Activated B cell treated with CpG ODN at 0.5 μM for 24 hours (primary cell): ENCODE results near the gene SLX9. TPM values are rescaled to one million over a fixed set of nuclear protein-coding genes. Genes with fewer than 3 reads are reported as not detected.
A peak's percentile ranks its signal among the peaks of the same experiment; 100 is the strongest.

Source experiments
- ATAC-seq: fragments of 200-7000 bp; cut with Tn5 transposase; one replicate; pipeline ENCODE4 v1.10.0; 2021; ENCODE audit warnings: low read depth, mild to moderate bottlenecking, moderate library complexity
- CTCF ChIA-PET: fragments of 350-600 bp; sonication (Branson Sonifier 250); formaldehyde crosslinking; loops from one replicate; lab custom pipeline; 2021; ENCODE audit warnings: antibody characterized with exemption; lab: Charles Lee
- POLR2A ChIA-PET: fragments of 350-600 bp; sonication (Branson Sonifier 250); formaldehyde crosslinking; loops from one replicate; lab custom pipeline; 2021; ENCODE audit warnings: antibody characterized with exemption; lab: Charles Lee
- DNase-seq: peaks from one replicate; pipeline ENCODE4 v3.0.0; 2022
- H3K27ac Mint-ChIP-seq: one replicate; pipeline ENCODE4 v1.8.0; 2020; ENCODE audit warnings: mixed read lengths
- H3K27me3 Mint-ChIP-seq: one replicate; pipeline ENCODE4 v1.8.0; 2021; ENCODE audit warnings: mixed read lengths
- H3K36me3 Mint-ChIP-seq: one replicate; pipeline ENCODE4 v1.8.0; 2021; ENCODE audit warnings: low read depth, mixed read lengths
- H3K4me1 Mint-ChIP-seq: one replicate; pipeline ENCODE4 v1.8.0; 2021; ENCODE audit warnings: mixed read lengths
- H3K4me3 Mint-ChIP-seq: one replicate; pipeline ENCODE4 v1.8.0; 2020; ENCODE audit warnings: mild to moderate bottlenecking, mixed read lengths
- H3K9me3 Mint-ChIP-seq: one replicate; pipeline ENCODE4 v1.8.0; 2020; ENCODE audit warnings: mixed read lengths
- intact Hi-C: fragments of 100-400 bp; cut with micrococcal nuclease; formaldehyde crosslinking; loops from one replicate; pipeline ENCODE4 v1.15.1; 2024
- total RNA-seq: library from RNA; stranded (reverse); gene quantifications from 2 replicates; pipeline ENCODE4 v1.2.3, GENCODE V29; 2022
- TF ChIP-seq, protein P1 (sequence below): fragments of 200-600 bp; IDR thresholded peaks from one replicate; pipeline ENCODE4 v1.8.0; 2022; ENCODE audit warnings: antibody characterized with exemption, mild to moderate bottlenecking

The SLX9 gene, protein sequence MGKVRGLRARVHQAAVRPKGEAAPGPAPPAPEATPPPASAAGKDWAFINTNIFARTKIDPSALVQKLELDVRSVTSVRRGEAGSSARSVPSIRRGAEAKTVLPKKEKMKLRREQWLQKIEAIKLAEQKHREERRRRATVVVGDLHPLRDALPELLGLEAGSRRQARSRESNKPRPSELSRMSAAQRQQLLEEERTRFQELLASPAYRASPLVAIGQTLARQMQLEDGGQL
- 26.0 and 34.7 TPM in 2 replicates for total RNA-seq

DNA sequence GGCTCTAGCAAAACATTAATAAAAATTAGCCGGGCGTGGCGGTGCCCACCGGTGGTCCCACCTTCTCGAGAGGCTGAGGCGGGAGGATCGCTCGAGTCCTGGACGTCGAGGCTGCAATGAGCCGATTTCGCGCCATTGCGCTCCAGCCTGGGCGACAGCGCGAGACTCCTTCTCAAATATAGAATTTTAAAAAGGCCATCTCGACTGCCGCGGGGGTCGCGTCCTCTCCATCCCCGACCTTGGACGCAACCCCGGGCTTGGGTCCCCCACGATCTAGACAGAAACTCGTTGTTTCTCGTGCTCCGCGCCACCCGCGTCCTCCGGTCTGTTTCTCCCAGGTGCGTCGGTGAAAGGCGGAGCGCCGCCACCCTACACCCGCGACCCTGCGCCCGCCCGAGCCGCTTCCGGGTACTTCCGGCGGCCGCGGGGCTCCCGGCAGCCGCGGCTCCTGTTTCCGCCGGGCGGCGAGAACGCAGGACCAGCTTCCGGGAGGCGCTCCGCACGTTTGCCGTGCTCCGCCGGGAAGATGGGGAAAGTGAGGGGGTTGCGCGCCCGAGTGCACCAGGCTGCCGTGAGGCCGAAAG is at the start of gene SLX9:
TSS of gene SLX9 (plus strand) at position 498 of the 584 bp plus-strand sequence. CDS start at position 527, 29 bp downstream.
- intact Hi-C loops = loop anchor here (2.0 to 10.0 kb wide), 5 partner anchors 19 to 1383 kb away; partner anchors contain the start of genes C21orf58, ITGB2, PCNT and PDXK
- ChIA-PET CTCF (interaction anchor here (1.2 to 3.2 kb wide), 2 partner anchors 139 to 189 kb away, joined by 4 to 11 read pairs; no protein-coding TSS in a partner anchor), POLR2A (interaction anchor here (0.6 to 2.1 kb wide), 11 partner anchors 8 to 171 kb away, joined by 3 to 11 read pairs (median 5); partner anchors contain the start of gene PTTG1IP)
- Mint-ChIP-seq H3K27ac (peak within 1 kb of the TSS; percentile 84), H3K36me3 (peaks cover 19% of the 10 kb centered on the region), H3K4me3 (peak within 1 kb of the TSS; percentile 88), H3K9me3 (no peaks in the 10 kb centered on the region), H3K27me3 (no peaks in the 10 kb centered on the region), H3K4me1 (peaks cover 42% of the 10 kb centered on the region)
- ATAC-seq (peak; percentile 92), DNase-seq (peak; percentile 80)
- TF ChIP-seq, protein P1, sequence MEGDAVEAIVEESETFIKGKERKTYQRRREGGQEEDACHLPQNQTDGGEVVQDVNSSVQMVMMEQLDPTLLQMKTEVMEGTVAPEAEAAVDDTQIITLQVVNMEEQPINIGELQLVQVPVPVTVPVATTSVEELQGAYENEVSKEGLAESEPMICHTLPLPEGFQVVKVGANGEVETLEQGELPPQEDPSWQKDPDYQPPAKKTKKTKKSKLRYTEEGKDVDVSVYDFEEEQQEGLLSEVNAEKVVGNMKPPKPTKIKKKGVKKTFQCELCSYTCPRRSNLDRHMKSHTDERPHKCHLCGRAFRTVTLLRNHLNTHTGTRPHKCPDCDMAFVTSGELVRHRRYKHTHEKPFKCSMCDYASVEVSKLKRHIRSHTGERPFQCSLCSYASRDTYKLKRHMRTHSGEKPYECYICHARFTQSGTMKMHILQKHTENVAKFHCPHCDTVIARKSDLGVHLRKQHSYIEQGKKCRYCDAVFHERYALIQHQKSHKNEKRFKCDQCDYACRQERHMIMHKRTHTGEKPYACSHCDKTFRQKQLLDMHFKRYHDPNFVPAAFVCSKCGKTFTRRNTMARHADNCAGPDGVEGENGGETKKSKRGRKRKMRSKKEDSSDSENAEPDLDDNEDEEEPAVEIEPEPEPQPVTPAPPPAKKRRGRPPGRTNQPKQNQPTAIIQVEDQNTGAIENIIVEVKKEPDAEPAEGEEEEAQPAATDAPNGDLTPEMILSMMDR = no peak

DNA sequence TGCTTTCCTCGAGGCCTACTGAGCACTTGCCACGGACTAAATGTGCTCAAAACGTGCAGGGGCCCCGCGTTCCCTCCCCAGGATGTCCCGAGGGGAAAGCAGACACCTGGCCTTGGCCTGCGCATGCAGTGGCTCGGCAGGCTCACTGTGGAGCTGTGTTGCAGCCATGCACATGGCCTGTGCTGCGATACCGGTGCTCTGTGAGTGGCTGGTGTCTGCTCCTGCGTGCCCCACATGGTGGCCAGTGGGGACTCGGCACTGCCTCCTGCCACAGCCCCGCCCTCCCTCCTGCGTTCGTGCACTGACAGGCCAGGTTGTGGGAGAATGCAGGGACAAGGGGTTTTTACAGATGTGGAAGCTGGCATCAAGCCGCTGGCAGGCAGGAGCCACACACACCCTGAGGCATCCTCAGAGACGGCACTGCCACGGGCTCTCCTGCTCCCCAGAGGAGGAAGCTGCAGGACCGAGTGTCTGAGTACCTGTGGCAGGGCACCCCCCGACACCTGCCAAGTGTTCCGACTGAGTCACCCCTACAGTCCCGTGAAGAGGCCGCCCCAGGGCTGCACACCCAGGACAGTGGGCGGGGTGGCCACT is 49.4 kb upstream of the SLX9 start:
- ATAC-seq (no peak), DNase-seq (no peak)
- Mint-ChIP-seq H3K9me3 (no peaks in the 10 kb centered on the region), H3K4me1 (peaks cover 20% of the 10 kb centered on the region), H3K4me3 (no peak overlapping the region), H3K27ac (no peak overlapping the region), H3K36me3 (peaks cover 51% of the 10 kb centered on the region), H3K27me3 (no peaks in the 10 kb centered on the region)
- POLR2A ChIA-PET = interaction anchor here (9.0 kb wide), 1 partner anchor 40 kb away, joined by 84 read pairs; no protein-coding TSS in a partner anchor
- TF ChIP-seq, protein P1 = no peak
- intact Hi-C loops = no loop called here
- CTCF ChIA-PET = interaction anchor here (7.1 kb wide), 1 partner anchor 42 kb away, joined by 97 read pairs; no protein-coding TSS in a partner anchor

DNA sequence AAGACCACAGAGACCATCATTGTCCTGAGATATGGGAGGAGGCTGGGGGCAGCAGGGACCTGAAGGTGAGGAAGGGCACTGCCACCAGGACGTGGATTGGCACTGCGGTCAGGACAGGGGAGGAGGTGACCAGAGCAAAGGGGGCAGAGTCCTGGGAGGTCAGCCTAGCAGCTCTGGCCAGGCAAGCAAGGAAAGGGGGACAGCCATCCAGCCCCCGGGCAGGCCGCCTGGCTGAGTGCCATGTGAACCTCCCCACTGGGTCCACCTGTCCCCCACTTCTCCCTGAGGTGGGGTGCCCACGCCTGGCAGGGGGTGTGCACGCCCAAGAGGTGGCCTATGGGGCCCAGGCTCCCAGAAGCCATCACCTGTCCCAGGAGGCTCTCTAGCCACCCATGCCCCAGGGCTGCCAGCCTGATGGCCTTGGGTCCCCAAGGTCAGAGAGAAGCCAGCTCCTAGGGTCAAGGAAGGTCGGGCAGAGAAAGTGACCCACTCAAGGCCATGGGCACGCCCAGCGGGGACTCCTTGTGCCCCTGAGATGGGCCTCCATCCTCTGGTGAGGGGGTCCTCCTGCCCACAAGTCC is 48.8 kb upstream of the SLX9 start:
- H3K27ac Mint-ChIP-seq = no peak overlapping the region
- CTCF ChIA-PET = interaction anchor here (0.8 to 7.1 kb wide), 2 partner anchors 42 to 208 kb away, joined by 3 to 97 read pairs; no protein-coding TSS in a partner anchor
- no peak for ATAC-seq
- POLR2A ChIA-PET = interaction anchor here (9.0 kb wide), 1 partner anchor 39 kb away, joined by 84 read pairs; no protein-coding TSS in a partner anchor
- no peaks in the 10 kb centered on the region for H3K27me3 Mint-ChIP-seq
- H3K4me1 Mint-ChIP-seq = peaks cover 23% of the 10 kb centered on the region
- H3K9me3 Mint-ChIP-seq = no peaks in the 10 kb centered on the region
- TF ChIP-seq, protein P1 = no peak
- intact Hi-C loops = no loop called here
- no peak for DNase-seq
- peaks cover 47% of the 10 kb centered on the region for H3K36me3 Mint-ChIP-seq
- no peak overlapping the region for H3K4me3 Mint-ChIP-seq

DNA sequence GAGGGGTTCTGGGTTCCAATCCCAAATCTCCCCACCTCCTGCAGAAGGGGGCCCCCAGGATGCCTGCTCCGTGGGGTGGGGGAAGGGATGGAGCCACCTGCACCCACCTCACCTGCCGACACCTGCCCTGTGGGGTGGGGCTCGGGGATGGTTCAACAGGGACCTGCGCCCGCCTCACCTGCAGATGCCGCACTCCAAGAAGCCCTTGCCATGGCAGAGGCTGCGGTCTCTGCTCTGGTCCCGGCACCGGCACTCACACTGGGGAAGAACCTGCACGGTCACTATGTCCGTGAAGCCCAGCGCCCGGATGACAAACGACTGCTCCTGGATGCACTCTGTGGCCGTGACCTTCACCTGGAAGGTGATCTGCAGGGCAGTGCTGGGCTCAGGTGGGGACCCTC is 48.2 kb upstream of the SLX9 start:
- H3K27me3 Mint-ChIP-seq = no peaks in the 10 kb centered on the region
- intact Hi-C loops = loop anchor here (1.0 to 2.0 kb wide), 5 partner anchors 17 to 237 kb away; partner anchors contain the start of gene UBE2G2
- H3K36me3 Mint-ChIP-seq = peaks cover 45% of the 10 kb centered on the region
- CTCF ChIA-PET = interaction anchor here (0.8 to 7.1 kb wide), 5 partner anchors 16 to 208 kb away, joined by 3 to 97 read pairs (median 8); no protein-coding TSS in a partner anchor
- H3K4me1 Mint-ChIP-seq = peaks cover 24% of the 10 kb centered on the region
- ATAC-seq = no peak
- no peak overlapping the region for H3K4me3 Mint-ChIP-seq
- POLR2A ChIA-PET = interaction anchor here (9.0 kb wide), 1 partner anchor 38 kb away, joined by 84 read pairs; no protein-coding TSS in a partner anchor
- DNase-seq = no peak
- TF ChIP-seq, protein P1 = no peak
- no peaks in the 10 kb centered on the region for H3K9me3 Mint-ChIP-seq
- H3K27ac Mint-ChIP-seq = no peak overlapping the region
